H1 (cell line): Measurements from ENCODE around the gene PRR23E. TPM values are rescaled to one million over a fixed set of nuclear protein-coding genes. Genes with fewer than 3 reads are reported as not detected.

Source experiments
- CTCF ChIA-PET: fragments of 300-600 bp; sonication (Branson Sonifier 250); formaldehyde crosslinking; loops from one replicate; lab custom pipeline; 2021; ENCODE audit not compliant: partially characterized antibody; lab: Charles Lee
- POLR2A ChIA-PET: fragments of 300-600 bp; sonication (Branson Sonifier 250); formaldehyde crosslinking; loops from one replicate; lab custom pipeline; 2021; ENCODE audit warnings: inconsistent platforms; ENCODE audit not compliant: partially characterized antibody; lab: Charles Lee
- DNase-seq, 2 experiments: peaks; one replicate each; pipeline versions ENCODE4 v3.0.0 to v3.0.0-alpha.2; 2010 to 2022; ENCODE audit warnings: low spot score in 2 of 2, low read depth in 1 of 2, mixed read lengths in 1 of 2
- FAIRE-seq: peaks from 2 replicates; lab custom pipeline; 2011; peaks lifted over from hg19 to GRCh38; lab: Jason Lieb, UNC
- H2AFZ ChIP-seq: 2 replicates; pipeline ENCODE4 v1.8.1; 2012; ENCODE audit warnings: low read length, inconsistent platforms
- H2AK5ac ChIP-seq: 2 replicates; pipeline ENCODE4 v1.6.1; 2013; ENCODE audit warnings: low read depth, low read length
- H2BK120ac ChIP-seq: replicated peaks from 2 replicates; pipeline ENCODE3; 2013; ENCODE audit warnings: low read depth, low read length, inconsistent platforms
- H2BK12ac ChIP-seq: 2 replicates; pipeline ENCODE4 v1.6.1; 2013; ENCODE audit warnings: low read depth, low read length
- H2BK15ac ChIP-seq: 2 replicates; pipeline ENCODE4 v1.6.1; 2013; ENCODE audit warnings: low read length
- H2BK20ac ChIP-seq: 2 replicates; pipeline ENCODE4 v1.6.1; 2013; ENCODE audit warnings: low read length
- H2BK5ac ChIP-seq: 2 replicates; pipeline ENCODE4 v1.6.1; 2013; ENCODE audit warnings: low read depth, low read length
- H3K14ac ChIP-seq: 2 replicates; pipeline ENCODE4 v1.6.1; 2013; ENCODE audit warnings: inconsistent platforms; ENCODE audit not compliant: insufficient read length
- H3K18ac ChIP-seq: 2 replicates; pipeline ENCODE4 v1.6.1; 2013; ENCODE audit warnings: low read length; ENCODE audit errors: extremely low read depth
- H3K23ac ChIP-seq: 2 replicates; pipeline ENCODE4 v1.6.1; 2013; ENCODE audit warnings: inconsistent platforms; ENCODE audit not compliant: insufficient read length
- H3K23me2 ChIP-seq: 2 replicates; pipeline ENCODE4 v1.6.1; 2013; ENCODE audit warnings: low read depth, low read length
- H3K27ac ChIP-seq: 2 replicates; pipeline ENCODE4 v1.6.1; 2011; ENCODE audit warnings: low read depth, low read length, inconsistent platforms
- H3K27me3 ChIP-seq, 4 experiments: replicated peaks in 1 of 4; 1 replicate in 1 of 4; 2 replicates in 3 of 4; pipeline versions ENCODE4 v1.6.1 to v1.8.1; 2011 to 2013; ENCODE audit warnings: low read length in 3 of 4, mild to moderate bottlenecking in 3 of 4, inconsistent platforms in 2 of 4, mixed read lengths in 2 of 4, moderate library complexity in 1 of 4; ENCODE audit not compliant: control insufficient read depth in 3 of 4, insufficient read depth in 3 of 4; ENCODE audit errors: extremely low read depth in 1 of 4
- H3K36me3 ChIP-seq, 4 experiments: 2 replicates each; pipeline versions ENCODE4 v1.6.1 to v1.8.1; 2011 to 2013; ENCODE audit warnings: mild to moderate bottlenecking in 4 of 4, low read length in 3 of 4, moderate library complexity in 2 of 4, control low read depth in 1 of 4, inconsistent platforms in 1 of 4; ENCODE audit not compliant: insufficient read depth in 4 of 4, control insufficient read depth in 2 of 4
- H3K4ac ChIP-seq: replicated peaks from 2 replicates; pipeline ENCODE3; 2013; ENCODE audit warnings: low read length, low read depth, mixed read lengths, inconsistent platforms; ENCODE audit not compliant: insufficient read length
- H3K4me1 ChIP-seq, 4 experiments: replicated peaks in 1 of 4; 1 replicate in 1 of 4; 2 replicates in 3 of 4; pipeline versions ENCODE4 v1.6.1 to v1.8.1; 2011 to 2013; ENCODE audit warnings: low read length in 3 of 4, inconsistent platforms in 2 of 4, mixed read lengths in 1 of 4; ENCODE audit not compliant: insufficient read depth in 4 of 4, control insufficient read depth in 3 of 4
- H3K4me2 ChIP-seq, 2 experiments: 2 replicates each; pipeline versions ENCODE4 v1.6.1 to v1.8.1; 2011 to 2013; ENCODE audit warnings: low read depth in 2 of 2, low read length in 2 of 2, control low read depth in 1 of 2, inconsistent platforms in 1 of 2, mild to moderate bottlenecking in 1 of 2; ENCODE audit not compliant: insufficient read depth in 1 of 2
- H3K4me3 ChIP-seq, 4 experiments: fragments of 200-600, 300-600 bp in 1 of 4; sonication (generic), shearing (Covaris generic), sonication (Bioruptor Twin) in 1 of 4; 2 replicates each; pipeline versions ENCODE4 v1.5.1 to v1.8.1; 2011 to 2016; ENCODE audit warnings: low read length in 4 of 4, low read depth in 3 of 4, control low read depth in 2 of 4, inconsistent platforms in 2 of 4, mild to moderate bottlenecking in 2 of 4, mixed read lengths in 1 of 4, moderate library complexity in 1 of 4; ENCODE audit not compliant: insufficient read depth in 2 of 4; ENCODE audit errors: extremely low read depth in 1 of 4
- H3K56ac ChIP-seq: replicated peaks from 2 replicates; pipeline ENCODE3; 2013; ENCODE audit warnings: low read depth, mild to moderate bottlenecking, mixed read lengths, low read length, inconsistent platforms; ENCODE audit not compliant: insufficient read length
- H3K79me1 ChIP-seq: 2 replicates; pipeline ENCODE4 v1.6.1; 2013; ENCODE audit warnings: low read depth, low read length, control low read depth
- H3K79me2 ChIP-seq, 2 experiments: 2 replicates each; pipeline versions ENCODE4 v1.6.1 to v1.8.1; 2012 to 2013; ENCODE audit warnings: low read length in 2 of 2, mild to moderate bottlenecking in 2 of 2, inconsistent platforms in 1 of 2; ENCODE audit not compliant: insufficient read depth in 2 of 2, control insufficient read depth in 1 of 2
- H3K9ac ChIP-seq, 4 experiments: replicated peaks in 1 of 4; 1 replicate in 1 of 4; 2 replicates in 3 of 4; pipeline versions ENCODE4 v1.6.1 to v1.8.1; 2011 to 2013; ENCODE audit warnings: low read depth in 3 of 4, low read length in 3 of 4, control low read depth in 2 of 4, mild to moderate bottlenecking in 2 of 4, moderate library complexity in 2 of 4, inconsistent platforms in 1 of 4; ENCODE audit errors: extremely low read depth in 1 of 4
- H3K9me3 ChIP-seq, 2 experiments: 2 replicates each; pipeline versions ENCODE4 v1.6.1 to v1.8.1; 2012 to 2013; ENCODE audit warnings: mild to moderate bottlenecking in 2 of 2, moderate library complexity in 2 of 2, control low read depth in 1 of 2, inconsistent platforms in 1 of 2, low read depth in 1 of 2, low read length in 1 of 2, mixed read lengths in 1 of 2; ENCODE audit not compliant: insufficient read depth in 2 of 2
- H4K20me1 ChIP-seq, 2 experiments: replicated peaks in 1 of 2; 2 replicates each; pipeline versions ENCODE3 to v1.8.1; 2011 to 2013; ENCODE audit warnings: inconsistent platforms in 2 of 2, low read length in 2 of 2, mild to moderate bottlenecking in 1 of 2; ENCODE audit not compliant: insufficient read depth in 2 of 2, control insufficient read depth in 1 of 2
- H4K5ac ChIP-seq: 2 replicates; pipeline ENCODE4 v1.6.1; 2013; ENCODE audit warnings: low read length, low read depth, mixed read lengths, inconsistent platforms; ENCODE audit not compliant: insufficient read length
- H4K8ac ChIP-seq: 2 replicates; pipeline ENCODE4 v1.8.0; 2013; ENCODE audit warnings: mild to moderate bottlenecking, moderate library complexity, low read length, inconsistent platforms; ENCODE audit not compliant: insufficient read depth; ENCODE audit errors: extremely low read depth
- H4K91ac ChIP-seq: replicated peaks from 2 replicates; pipeline ENCODE3; 2013; ENCODE audit warnings: low read length, mixed read lengths, inconsistent platforms; ENCODE audit not compliant: insufficient read length
- ATF3 ChIP-seq: IDR thresholded peaks from 2 replicates; pipeline ENCODE4 v1.6.1; 2011; ENCODE audit warnings: low read depth, mild to moderate bottlenecking, low read length; ENCODE audit not compliant: insufficient read depth
- CBX8 ChIP-seq: fragments of 300-800, 300-1000 bp; sonication (generic); IDR thresholded peaks from 2 replicates; pipeline ENCODE4 v1.7.1; 2016; ENCODE audit warnings: low read depth, low read length, borderline replicate concordance
- E2F6 ChIP-seq: IDR thresholded peaks from 2 replicates; pipeline ENCODE4 v1.6.1; 2012; ENCODE audit warnings: inconsistent platforms
- EP300 ChIP-seq, 2 experiments: IDR thresholded peaks; 1 replicate in 1 of 2; 2 replicates in 1 of 2; pipeline ENCODE4 v1.6.1; 2011 to 2012; ENCODE audit warnings: low read depth in 2 of 2, low read length in 2 of 2, mild to moderate bottlenecking in 2 of 2, borderline replicate concordance in 1 of 2, inconsistent platforms in 1 of 2, moderate library complexity in 1 of 2
- GTF2F1 ChIP-seq: IDR thresholded peaks from 2 replicates; pipeline ENCODE4 v1.6.1; 2012; ENCODE audit warnings: low read depth, low read length, improper control_type of control experiment, borderline replicate concordance
- JUN ChIP-seq: IDR thresholded peaks from 2 replicates; pipeline ENCODE4 v1.6.1; 2011; ENCODE audit warnings: low read depth, mild to moderate bottlenecking, improper control_type of control experiment, low read length
- PHF8 ChIP-seq: fragments of 200-600 bp; sonication (generic); conservative IDR thresholded peaks from 2 replicates; pipeline ENCODE4 v1.7.1; 2012; ENCODE audit warnings: low read depth, mild to moderate bottlenecking, inconsistent platforms, low read length, moderate library complexity
- RFX5 ChIP-seq: IDR thresholded peaks from 2 replicates; pipeline ENCODE4 v1.6.1; 2011; ENCODE audit warnings: low read depth, low read length, improper control_type of control experiment, borderline replicate concordance
- SP1 ChIP-seq: IDR thresholded peaks from 2 replicates; pipeline ENCODE4 v1.6.1; 2011; ENCODE audit warnings: low read depth, low read length
- SP4 ChIP-seq: IDR thresholded peaks from 2 replicates; pipeline ENCODE4 v1.6.1; 2012; ENCODE audit warnings: low read length, inconsistent platforms
- TEAD4 ChIP-seq: IDR thresholded peaks from 2 replicates; pipeline ENCODE4 v1.6.1; 2012; ENCODE audit warnings: low read depth, low read length, inconsistent platforms, mixed read lengths
- ZNF274 ChIP-seq: IDR thresholded peaks from 2 replicates; pipeline ENCODE4 v1.7.0; 2012; ENCODE audit warnings: low read length, borderline replicate concordance; ENCODE audit errors: extremely low read depth
- WGBS, 2 experiments: shearing (Covaris generic) in 1 of 2; methylation state at CpG; one replicate each; pipeline versions ENCODE4 v1.1.6 to v1.1.7; 2013 to 2015; ENCODE audit warnings: low lambda C conversion rate in 2 of 2, mixed read lengths in 2 of 2, inconsistent platforms in 1 of 2, low coverage in 1 of 2, missing lambda C conversion rate in 1 of 2; ENCODE audit not compliant: insufficient replicate concordance in 2 of 2, insufficient coverage in 1 of 2, insufficient read length in 1 of 2; ENCODE audit errors: extremely low coverage in 1 of 2, missing lambda C conversion rate in 1 of 2; 5-methylcytosine and 5-hydroxymethylcytosine counted together
- polyA plus RNA-seq, 7 experiments: library from polyadenylated mRNA; depleted of rRNA in 3 of 7; stranded (reverse) in 5 of 7; unstranded in 2 of 7; fragments of >200 nt in 5 of 7; fragments of 200-250 nt in 2 of 7; gene quantifications; 1 replicate in 5 of 7; 2 replicates in 1 of 7; 4 replicates in 1 of 7; pipeline versions ENCODE4 v1.2.1 to v1.2.3, GENCODE V29; 2011 to 2013; ENCODE audit warnings: missing spikeins in 2 of 7, mixed read lengths in 2 of 7
- total RNA-seq: library from RNA; stranded (reverse); fragmentation: NEBNext Ultra II Directional; extraction: Animal tissue kit (Norgen Biotek cat#: 25700); gene quantifications from 2 replicates; pipeline ENCODE4 v1.2.1, GENCODE V29; 2021

The PRR23E gene
- total and polyA plus RNA-seq, 2 of the 8 experiments (the other 6 are each of a cell fraction or from before 2014, with no cell fraction given), result not detected

GRCh38 chr3:127247292-127247691, 54.4 kb downstream of the PRR23E start:
- H4K20me1 ChIP-seq, result no peaks in the 10 kb centered on the region
- H3K79me2 ChIP-seq, result no peaks in the 10 kb centered on the region
- H2BK5ac ChIP-seq, result no peak overlapping the region
- ChIA-PET CTCF (no interaction called here), POLR2A (no interaction called here)
- H2BK20ac ChIP-seq, result no peak overlapping the region
- no peak overlapping the region for H2BK120ac ChIP-seq
- no peaks in the 10 kb centered on the region for H3K36me3 ChIP-seq
- H3K9me3 ChIP-seq, result peaks cover 43 to 57% of the 10 kb centered on the region in 2 experiments
- H3K23ac ChIP-seq, result no peak overlapping the region
- H2AK5ac ChIP-seq, result no peak overlapping the region
- H2AFZ ChIP-seq, result no peak overlapping the region
- no peak overlapping the region for H3K56ac ChIP-seq
- H3K14ac ChIP-seq, result no peak overlapping the region
- DNase-seq (no peak), FAIRE-seq (no peak)
- H4K5ac ChIP-seq, result no peak overlapping the region
- no peak overlapping the region for H2BK12ac ChIP-seq
- H3K79me1 ChIP-seq, result no peaks in the 10 kb centered on the region
- H3K27me3 ChIP-seq, result no peaks in the 10 kb centered on the region
- H3K4me1 ChIP-seq, result no peaks in the 10 kb centered on the region
- no peak overlapping the region for H2BK15ac ChIP-seq
- WGBS, 2 experiments, result 67% methylated on average over 1 of the region's 1 CpG; no CpG with 5 or more reads in 1 of the 2 experiments
- H3K27ac ChIP-seq, result no peak overlapping the region
- H4K91ac ChIP-seq, result no peak overlapping the region
- no peak overlapping the region for H4K8ac ChIP-seq
- H3K4me3 ChIP-seq, result no peak overlapping the region
- H3K4ac ChIP-seq, result no peak overlapping the region
- no peaks in the 10 kb centered on the region for H3K23me2 ChIP-seq
- H3K9ac ChIP-seq, result no peak overlapping the region
- H3K4me2 ChIP-seq, result no peak overlapping the region
- no peak overlapping the region for H3K18ac ChIP-seq
- no peak for TF ChIP-seq PHF8
- no peak for TF ChIP-seq E2F6
- TF ChIP-seq RFX5, result no peak
- TF ChIP-seq CBX8, result no peak
- TF ChIP-seq TEAD4, result no peak
- TF ChIP-seq ATF3, result no peak
- no peak for TF ChIP-seq SP1
- no peak for TF ChIP-seq GTF2F1
- no peak for TF ChIP-seq JUN
- TF ChIP-seq ZNF274, result no peak
- no peak for TF ChIP-seq EP300 (IDR thresholded peaks at IDR 0.05; ENCODE audit: borderline replicate concordance in 1 of 2, low read depth in 2 of 2, low read length in 2 of 2)
- TF ChIP-seq SP4, result no peak
